HCT116 (cell line): ENCODE data around the gene DDX28. TPM values are rescaled to one million over a fixed set of nuclear protein-coding genes. Genes with fewer than 3 reads are reported as not detected.

ENCODE experiments used
- ATAC-seq: fragments of 200-7000 bp; cut with Tn5 transposase; 2 replicates; pipeline ENCODE4 v1.9.1; 2020; ENCODE audit warnings: mild to moderate bottlenecking, moderate library complexity
- BruUV-seq: library from RNA; stranded (reverse); fragments of 400-500 nt; replicated peaks from 2 replicates; lab custom pipeline; 2021; lab: Mats Ljungman, UMichigan
- CTCF ChIA-PET: fragments of 300-600 bp; sonication (Branson Sonifier 250); formaldehyde crosslinking; loops from one replicate; lab custom pipeline; 2021; ENCODE audit warnings: antibody characterized with exemption; lab: Charles Lee
- POLR2A ChIA-PET: fragments of 300-600, 350-600 bp; sonication (Branson Sonifier 250); formaldehyde crosslinking; loops from one replicate; lab custom pipeline; 2021; ENCODE audit warnings: antibody characterized with exemption; lab: Charles Lee
- RAD21 ChIA-PET, 2 experiments: fragments of 300-600 bp; sonication (Branson Sonifier 250); formaldehyde crosslinking; loops; one replicate each; lab custom pipeline; 2023; ENCODE audit warnings: low total read pairs in 2 of 2; ENCODE audit not compliant: uncharacterized antibody in 2 of 2, unreplicated experiment in 2 of 2, low non-redundant PET in 1 of 2; lab: Charles Lee
- DNase-seq: peaks from one replicate; pipeline ENCODE4 v3.0.0-alpha.2; 2010; ENCODE audit warnings: low read depth, low spot score
- H2AFZ ChIP-seq: fragments of 200-600 bp; shearing (Covaris generic), sonication (generic); 2 replicates; pipeline ENCODE4 v1.6.1; 2017; ENCODE audit warnings: low read depth, mixed run types, mixed read lengths, antibody characterized with exemption, low read length; ENCODE audit not compliant: poor library complexity, severe bottlenecking
- H3K27ac ChIP-seq: 2 replicates; pipeline ENCODE4 v1.5.1; 2012; ENCODE audit warnings: low read depth, low read length
- H3K27me3 ChIP-seq: fragments of 200-600 bp; sonication (generic); 2 replicates; pipeline ENCODE4 v1.6.1; 2016; ENCODE audit warnings: mixed run types, low read length, mixed read lengths; ENCODE audit not compliant: insufficient read depth
- H3K36me3 ChIP-seq, 2 experiments: fragments of 200-500 bp in 1 of 2; fragments of 200-600 bp in 1 of 2; sonication (Bioruptor generic) in 1 of 2; sonication (generic) in 1 of 2; 2 replicates each; pipeline versions ENCODE4 v1.5.1 to v1.6.1; 2014 to 2016; ENCODE audit warnings: low read length in 2 of 2, inconsistent platforms in 1 of 2, mixed read lengths in 1 of 2, mixed run types in 1 of 2; ENCODE audit not compliant: insufficient read depth in 2 of 2, control insufficient read depth in 1 of 2
- H3K4me1 ChIP-seq, 2 experiments: fragments of 200-600 bp in 1 of 2; sonication (generic) in 1 of 2; 2 replicates each; pipeline versions ENCODE4 v1.5.1 to v1.6.1; 2012 to 2017; ENCODE audit warnings: low read length in 2 of 2, inconsistent platforms in 1 of 2, mild to moderate bottlenecking in 1 of 2, mixed read lengths in 1 of 2, mixed run types in 1 of 2, moderate library complexity in 1 of 2; ENCODE audit not compliant: insufficient read depth in 2 of 2, control insufficient read depth in 1 of 2
- H3K4me2 ChIP-seq: fragments of 200-600 bp; sonication (generic); 2 replicates; pipeline ENCODE4 v1.6.1; 2017; ENCODE audit warnings: mixed run types, low read length, mixed read lengths
- H3K4me3 ChIP-seq, 2 experiments: fragments of 200-600 bp in 1 of 2; sonication (generic) in 1 of 2; replicated peaks in 1 of 2; 2 replicates each; pipeline ENCODE4 v1.5.1; 2011 to 2016; ENCODE audit warnings: low read length in 2 of 2, control low read depth in 1 of 2, low read depth in 1 of 2, mild to moderate bottlenecking in 1 of 2, mixed read lengths in 1 of 2, mixed run types in 1 of 2
- H3K79me2 ChIP-seq: fragments of 200-600 bp; sonication (generic); 2 replicates; pipeline ENCODE4 v1.6.1; 2017; ENCODE audit warnings: mild to moderate bottlenecking, mixed run types, low read length, moderate library complexity, mixed read lengths; ENCODE audit not compliant: insufficient read depth
- H3K9ac ChIP-seq: fragments of 200-600 bp; sonication (generic); 2 replicates; pipeline ENCODE4 v1.6.1; 2016; ENCODE audit warnings: low read length, mixed read lengths
- H3K9me2 ChIP-seq: fragments of 200-600 bp; sonication (generic), shearing (Covaris generic); 2 replicates; pipeline ENCODE4 v1.6.1; 2017; ENCODE audit warnings: mixed run types, mild to moderate bottlenecking, moderate library complexity; ENCODE audit not compliant: insufficient read depth
- H3K9me3 ChIP-seq, 2 experiments: fragments of 200-500 bp in 1 of 2; fragments of 200-600 bp in 1 of 2; sonication (Bioruptor generic) in 1 of 2; sonication (generic) in 1 of 2; 2 replicates each; pipeline ENCODE4 v1.6.1; 2014 to 2017; ENCODE audit warnings: low read length in 2 of 2, mixed read lengths in 2 of 2, inconsistent platforms in 1 of 2, low read depth in 1 of 2, mild to moderate bottlenecking in 1 of 2, mixed run types in 1 of 2, moderate library complexity in 1 of 2; ENCODE audit not compliant: control insufficient read depth in 1 of 2, insufficient read depth in 1 of 2
- H4K20me1 ChIP-seq: fragments of 200-600 bp; sonication (generic), shearing (Covaris generic); 2 replicates; pipeline ENCODE4 v1.6.1; 2017; ENCODE audit warnings: mixed run types, mild to moderate bottlenecking, moderate library complexity; ENCODE audit not compliant: insufficient read depth
- CBX3 ChIP-seq: IDR thresholded peaks from 2 replicates; pipeline ENCODE4 v1.6.1; 2012; ENCODE audit warnings: low read depth
- ELF1 ChIP-seq: IDR thresholded peaks from 2 replicates; pipeline ENCODE4 v1.6.1; 2012; ENCODE audit warnings: low read depth, borderline replicate concordance
- EZH2 ChIP-seq: fragments of 200-600 bp; sonication (generic); IDR thresholded peaks from 2 replicates; pipeline ENCODE4 v1.6.1; 2017; ENCODE audit warnings: antibody characterized with exemption, mixed run types
- FOSL1 ChIP-seq: IDR thresholded peaks from 2 replicates; pipeline ENCODE4 v1.6.1; 2012; ENCODE audit warnings: low read depth
- JUND ChIP-seq: IDR thresholded peaks from 2 replicates; pipeline ENCODE4 v1.6.1; 2012
- SIN3A ChIP-seq: IDR thresholded peaks from 2 replicates; pipeline ENCODE4 v1.6.1; 2012; ENCODE audit warnings: low read depth
- SP1 ChIP-seq: IDR thresholded peaks from 2 replicates; pipeline ENCODE4 v1.6.1; 2012; ENCODE audit warnings: low read depth
- ZNF274 ChIP-seq: fragments of 200-500 bp; sonication (Bioruptor generic); IDR thresholded peaks from 2 replicates; pipeline ENCODE4 v1.6.1; 2014; ENCODE audit warnings: mild to moderate bottlenecking, low read depth, low read length, inconsistent platforms
- intact Hi-C: fragments of 100-400 bp; cut with micrococcal nuclease; formaldehyde crosslinking; loops from 2 replicates; pipeline ENCODE4 v1.10.0; 2022
- total RNA-seq: library from RNA; stranded (reverse); gene quantifications from one replicate; pipeline ENCODE4 v1.2.1, GENCODE V29; 2021; ENCODE audit not compliant: unreplicated experiment
- TF ChIP-seq, protein P1 (sequence below): IDR thresholded peaks from 2 replicates; pipeline ENCODE4 v1.6.1; 2012; ENCODE audit warnings: low read depth
- TF ChIP-seq, protein P2 (sequence below): IDR thresholded peaks from 2 replicates; pipeline ENCODE4 v1.6.1; 2011; ENCODE audit warnings: mild to moderate bottlenecking, low read length, moderate library complexity; ENCODE audit not compliant: insufficient replicate concordance; ENCODE audit errors: extremely low read depth

DDX28 gene
- total RNA-seq, 1 experiment from 2014 or later: 13.8 TPM

DNA sequence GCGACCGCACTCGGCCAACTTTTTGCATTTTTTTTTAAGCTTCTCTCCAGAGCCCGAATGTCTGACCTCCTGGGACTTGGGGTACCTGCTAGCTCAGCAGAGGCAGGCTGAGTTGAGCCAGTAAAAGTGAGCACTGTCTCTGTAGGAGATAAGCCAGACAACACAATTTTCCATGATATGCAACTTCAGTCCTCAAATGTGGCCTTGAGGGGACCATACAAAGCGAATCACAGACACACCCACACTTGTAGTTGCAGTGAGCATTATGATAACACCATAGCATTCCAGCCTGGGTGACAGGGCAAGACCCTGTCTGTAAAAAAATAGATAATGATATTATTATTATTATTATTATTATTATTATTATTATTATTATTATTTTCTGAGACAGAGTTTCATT lies 26.4 kb downstream of the DDX28 start:
- Histone ChIP-seq H3K9ac (no peak overlapping the region), H3K79me2 (no peaks in the 10 kb centered on the region), H3K27me3 (no peaks in the 10 kb centered on the region), H3K27ac (no peak overlapping the region), H3K4me1 (peaks cover 5 to 20% of the 10 kb centered on the region in 2 experiments; a peak in 3 of 4 replicates), H4K20me1 (no peaks in the 10 kb centered on the region), H3K4me3 (no peak overlapping the region), H2AFZ (no peak overlapping the region), H3K36me3 (no peaks in the 10 kb centered on the region), H3K9me2 (no peaks in the 10 kb centered on the region), H3K9me3 (no peaks in the 10 kb centered on the region), H3K4me2 (no peak overlapping the region)
- POLR2A ChIA-PET: no interaction called here
- DNase-seq (no peak), ATAC-seq (no peak)
- RAD21 ChIA-PET: no interaction called here
- BruUV-seq: no TSS peak
- intact Hi-C loops: no loop called here
- CTCF ChIA-PET: no interaction called here
- no peak for TF ChIP-seq JUND
- no peak for TF ChIP-seq CBX3
- TF ChIP-seq ELF1: no peak
- TF ChIP-seq, protein P1, sequence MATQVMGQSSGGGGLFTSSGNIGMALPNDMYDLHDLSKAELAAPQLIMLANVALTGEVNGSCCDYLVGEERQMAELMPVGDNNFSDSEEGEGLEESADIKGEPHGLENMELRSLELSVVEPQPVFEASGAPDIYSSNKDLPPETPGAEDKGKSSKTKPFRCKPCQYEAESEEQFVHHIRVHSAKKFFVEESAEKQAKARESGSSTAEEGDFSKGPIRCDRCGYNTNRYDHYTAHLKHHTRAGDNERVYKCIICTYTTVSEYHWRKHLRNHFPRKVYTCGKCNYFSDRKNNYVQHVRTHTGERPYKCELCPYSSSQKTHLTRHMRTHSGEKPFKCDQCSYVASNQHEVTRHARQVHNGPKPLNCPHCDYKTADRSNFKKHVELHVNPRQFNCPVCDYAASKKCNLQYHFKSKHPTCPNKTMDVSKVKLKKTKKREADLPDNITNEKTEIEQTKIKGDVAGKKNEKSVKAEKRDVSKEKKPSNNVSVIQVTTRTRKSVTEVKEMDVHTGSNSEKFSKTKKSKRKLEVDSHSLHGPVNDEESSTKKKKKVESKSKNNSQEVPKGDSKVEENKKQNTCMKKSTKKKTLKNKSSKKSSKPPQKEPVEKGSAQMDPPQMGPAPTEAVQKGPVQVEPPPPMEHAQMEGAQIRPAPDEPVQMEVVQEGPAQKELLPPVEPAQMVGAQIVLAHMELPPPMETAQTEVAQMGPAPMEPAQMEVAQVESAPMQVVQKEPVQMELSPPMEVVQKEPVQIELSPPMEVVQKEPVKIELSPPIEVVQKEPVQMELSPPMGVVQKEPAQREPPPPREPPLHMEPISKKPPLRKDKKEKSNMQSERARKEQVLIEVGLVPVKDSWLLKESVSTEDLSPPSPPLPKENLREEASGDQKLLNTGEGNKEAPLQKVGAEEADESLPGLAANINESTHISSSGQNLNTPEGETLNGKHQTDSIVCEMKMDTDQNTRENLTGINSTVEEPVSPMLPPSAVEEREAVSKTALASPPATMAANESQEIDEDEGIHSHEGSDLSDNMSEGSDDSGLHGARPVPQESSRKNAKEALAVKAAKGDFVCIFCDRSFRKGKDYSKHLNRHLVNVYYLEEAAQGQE: no peak
- no peak for TF ChIP-seq SIN3A
- TF ChIP-seq ZNF274: no peak
- no peak for TF ChIP-seq EZH2
- TF ChIP-seq SP1: no peak
- TF ChIP-seq, protein P2, sequence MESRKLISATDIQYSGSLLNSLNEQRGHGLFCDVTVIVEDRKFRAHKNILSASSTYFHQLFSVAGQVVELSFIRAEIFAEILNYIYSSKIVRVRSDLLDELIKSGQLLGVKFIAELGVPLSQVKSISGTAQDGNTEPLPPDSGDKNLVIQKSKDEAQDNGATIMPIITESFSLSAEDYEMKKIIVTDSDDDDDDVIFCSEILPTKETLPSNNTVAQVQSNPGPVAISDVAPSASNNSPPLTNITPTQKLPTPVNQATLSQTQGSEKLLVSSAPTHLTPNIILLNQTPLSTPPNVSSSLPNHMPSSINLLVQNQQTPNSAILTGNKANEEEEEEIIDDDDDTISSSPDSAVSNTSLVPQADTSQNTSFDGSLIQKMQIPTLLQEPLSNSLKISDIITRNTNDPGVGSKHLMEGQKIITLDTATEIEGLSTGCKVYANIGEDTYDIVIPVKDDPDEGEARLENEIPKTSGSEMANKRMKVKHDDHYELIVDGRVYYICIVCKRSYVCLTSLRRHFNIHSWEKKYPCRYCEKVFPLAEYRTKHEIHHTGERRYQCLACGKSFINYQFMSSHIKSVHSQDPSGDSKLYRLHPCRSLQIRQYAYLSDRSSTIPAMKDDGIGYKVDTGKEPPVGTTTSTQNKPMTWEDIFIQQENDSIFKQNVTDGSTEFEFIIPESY: no peak
- TF ChIP-seq FOSL1: no peak
